HUES48 (cell line): ENCODE measurements around the gene GRM2.
"Not testable (repeated sequence)": the region's sequence is repeated elsewhere in the genome, so short reads cannot be mapped to it uniquely, and the experiment has no call there.

Experiments
- H3K27ac ChIP-seq: one replicate; pipeline ENCODE4 v1.7.0; 2013; ENCODE audit warnings: low read depth, low read length, inconsistent platforms
- H3K27me3 ChIP-seq: 2 replicates; pipeline ENCODE4 v1.6.1; 2013; ENCODE audit warnings: mild to moderate bottlenecking, low read length; ENCODE audit not compliant: control insufficient read depth, insufficient read depth
- H3K36me3 ChIP-seq: 2 replicates; pipeline ENCODE4 v1.6.1; 2013; ENCODE audit warnings: low read length; ENCODE audit not compliant: control insufficient read depth, insufficient read depth
- H3K4me1 ChIP-seq: 2 replicates; pipeline ENCODE4 v1.6.1; 2013; ENCODE audit warnings: mild to moderate bottlenecking, low read length; ENCODE audit not compliant: control insufficient read depth, insufficient read depth
- H3K4me3 ChIP-seq: 2 replicates; pipeline ENCODE4 v1.5.1; 2013; ENCODE audit warnings: mild to moderate bottlenecking, low read depth, low read length
- H3K9ac ChIP-seq: 2 replicates; pipeline ENCODE4 v1.6.1; 2013; ENCODE audit warnings: mild to moderate bottlenecking, low read depth, low read length, moderate library complexity
- H3K9me3 ChIP-seq: 2 replicates; pipeline ENCODE4 v1.6.1; 2013; ENCODE audit warnings: low read length; ENCODE audit not compliant: control insufficient read depth, insufficient read depth

The GRM2 gene

GRCh38 chr3:51751287-51751686, 44.4 kb downstream of the GRM2 start:
- Histone ChIP-seq H3K27ac (no peak overlapping the region), H3K4me1 (peaks cover 3% of the 10 kb centered on the region; the same call in 1 of the 2 replicates), H3K36me3 (no peaks in the 10 kb centered on the region), H3K27me3 (no peaks in the 10 kb centered on the region), H3K4me3 (no peak overlapping the region), H3K9me3 (peaks cover 7% of the 10 kb centered on the region; the same call in 1 of the 2 replicates), H3K9ac (no peak overlapping the region)

- not testable (repeated sequence) for H3K36me3 ChIP-seq, H3K27ac ChIP-seq, H3K9ac ChIP-seq, H3K27me3 ChIP-seq, H3K9me3 ChIP-seq, H3K4me1 ChIP-seq, H3K4me3 ChIP-seq
Measured at GRCh38 chr3:51753763-51754750, 47.2 kb downstream of the GRM2 start.

GRCh38 chr3:51759203-51759602, 52.3 kb downstream of the GRM2 start:
- Histone ChIP-seq H3K36me3 (no peaks in the 10 kb centered on the region), H3K27ac (no peak overlapping the region), H3K4me1 (no peaks in the 10 kb centered on the region), H3K4me3 (no peak overlapping the region), H3K9ac (no peak overlapping the region), H3K9me3 (peaks cover 8% of the 10 kb centered on the region; the same call in 1 of the 2 replicates), H3K27me3 (no peaks in the 10 kb centered on the region)
